HG03432 (cell line): ENCODE data around the gene ELP6.
A peak's percentile ranks its signal among the peaks of the same experiment; 100 is the strongest.

ENCODE experiments used
- ATAC-seq: cut with Tn5 transposase; IDR thresholded peaks from one replicate; pipeline ENCODE4 v1.9.1; 2021; ENCODE audit warnings: mild to moderate bottlenecking, moderate library complexity; ENCODE audit not compliant: unreplicated experiment

Gene ELP6

GRCh38 chr3:47513125-47513929 lies at the start of gene ELP6:
TSS of gene ELP6 (minus strand) at chr3:47513712. CDS start at chr3:47513590, 122 bp downstream.
- peak; percentile 91 for ATAC-seq

GRCh38 chr3:47556351-47556750 lies 42.8 kb upstream of the ELP6 start:
- no peak for ATAC-seq

GRCh38 chr3:47554335-47554734 lies 40.8 kb upstream of the ELP6 start:
- ATAC-seq, result no peak

- no peak for ATAC-seq
Observed at GRCh38 chr3:47553407-47553806, 39.9 kb upstream of the ELP6 start.

GRCh38 chr3:47542471-47543173 lies 29.1 kb upstream of the ELP6 start:
- ATAC-seq, result no peak

GRCh38 chr3:47541583-47542108 lies 28.1 kb upstream of the ELP6 start:
- ATAC-seq, result no peak

GRCh38 chr3:47540281-47540680 lies 26.8 kb upstream of the ELP6 start:
- no peak for ATAC-seq

- no peak for ATAC-seq
Observed at GRCh38 chr3:47536967-47537366, 23.5 kb upstream of the ELP6 start.

GRCh38 chr3:47536221-47536891 lies 22.8 kb upstream of the ELP6 start:
- ATAC-seq, result no peak

GRCh38 chr3:47533996-47534454 lies 20.5 kb upstream of the ELP6 start:
- no peak for ATAC-seq

GRCh38 chr3:47533481-47533880 lies 20.0 kb upstream of the ELP6 start:
- ATAC-seq, result no peak

- ATAC-seq, result no peak
Observed at GRCh38 chr3:47527952-47528725, 14.6 kb upstream of the ELP6 start.

- no peak for ATAC-seq
Observed at GRCh38 chr3:47525617-47526016, 12.1 kb upstream of the ELP6 start.

- no peak for ATAC-seq
Observed at GRCh38 chr3:47523310-47524073, 10.0 kb upstream of the ELP6 start.

- peak; percentile 50 for ATAC-seq
Observed at GRCh38 chr3:47522082-47522987, 8.8 kb upstream of the ELP6 start.

- ATAC-seq, result no peak
Observed at GRCh38 chr3:47520756-47521155, 7.2 kb upstream of the ELP6 start.

- no peak for ATAC-seq
Observed at GRCh38 chr3:47517937-47518336, 4.4 kb upstream of the ELP6 start.

- ATAC-seq, result no peak
Observed at GRCh38 chr3:47515864-47516319, 2.4 kb upstream of the ELP6 start.

GRCh38 chr3:47515100-47515499 lies 1.6 kb upstream of the ELP6 start:
- no peak for ATAC-seq
